GM23248 (cell line): ENCODE results near the gene ANKS1B.

Experiments used
- EZH2 ChIP-seq: fragments of 200-600 bp; sonication (generic); IDR thresholded peaks from 2 replicates; pipeline ENCODE4 v1.6.1; 2018; ENCODE audit warnings: antibody characterized with exemption, mild to moderate bottlenecking; ENCODE audit not compliant: insufficient read depth, poor library complexity, severe bottlenecking
- EZH2phosphoT487 ChIP-seq: fragments of 200-600 bp; sonication (generic); IDR thresholded peaks from 2 replicates; pipeline ENCODE4 v1.6.1; 2018; ENCODE audit warnings: antibody characterized with exemption, moderate library complexity, mild to moderate bottlenecking, low read depth; ENCODE audit not compliant: insufficient read depth

DNA sequence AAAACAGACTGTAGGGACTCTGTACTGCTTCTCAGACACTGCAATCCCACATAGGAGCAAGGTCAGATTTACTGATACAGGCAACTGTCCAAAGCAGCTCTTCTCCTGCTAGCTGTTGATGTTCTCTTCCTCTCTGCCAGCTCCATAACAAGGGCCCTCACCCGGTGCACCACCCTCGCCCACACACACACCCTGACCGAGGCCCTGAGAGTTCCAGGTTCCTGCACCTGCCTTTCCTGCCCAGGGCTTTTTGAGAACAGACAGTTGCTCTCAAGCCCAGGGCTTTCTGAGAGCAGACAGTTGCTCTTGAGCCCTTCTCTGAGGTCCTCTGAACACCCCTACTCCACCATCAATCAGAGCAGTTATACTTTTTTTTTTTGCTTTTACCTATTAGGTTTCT, 571.0 kb downstream of the ANKS1B start:
- TF ChIP-seq EZH2phosphoT487 (no peak), EZH2 (no peak)
